ENCODE results near the gene ATXN3. TPM values are rescaled to one million over a fixed set of nuclear protein-coding genes. Genes with fewer than 3 reads are reported as not detected.

Gene ATXN3
- polyA plus RNA-seq (ENCODE audit: insufficient read length in 3 of 3) = 10 to 100 TPM; 27.6 to 37.9 (median 34.6) TPM
- long read RNA-seq, donor 1, full-length matches to known transcripts = 2 of 2 reads
- long read RNA-seq, donor 1, partial matches to known transcripts = 0 of 2 reads
- long read RNA-seq, donor 1, other reads (novel, unspliced or antisense) = 0 of 2 reads
- long read RNA-seq, donor 2, full-length matches to known transcripts = 5 of 5 reads
- long read RNA-seq, donor 2, partial matches to known transcripts = 0 of 5 reads
- long read RNA-seq, donor 2, other reads (novel, unspliced or antisense) = 0 of 5 reads
- long read RNA-seq, donor 3, full-length matches to known transcripts = 4 of 4 reads
- long read RNA-seq, donor 3, partial matches to known transcripts = 0 of 4 reads
- long read RNA-seq, donor 3, other reads (novel, unspliced or antisense) = 0 of 4 reads
- long read RNA-seq, donor 4, full-length matches to known transcripts = 5 of 5 reads
- long read RNA-seq, donor 4, partial matches to known transcripts = 0 of 5 reads
- long read RNA-seq, donor 4, other reads (novel, unspliced or antisense) = 0 of 5 reads
- long read RNA-seq, donor 5 = 0 reads
- long read RNA-seq, donor 6, full-length matches to known transcripts = 3 of 3 reads
- long read RNA-seq, donor 6, partial matches to known transcripts = 0 of 3 reads
- long read RNA-seq, donor 6, other reads (novel, unspliced or antisense) = 0 of 3 reads
- long read RNA-seq, donor 7, partial matches to known transcripts = 0 of 3 reads
- long read RNA-seq, donor 7, other reads (novel, unspliced or antisense) = 0 of 3 reads
- long read RNA-seq, donor 8 = 0 reads
- long read RNA-seq, donor 9, full-length matches to known transcripts = 8 of 8 reads
- long read RNA-seq, donor 9, partial matches to known transcripts = 0 of 8 reads
- long read RNA-seq, donor 9, other reads (novel, unspliced or antisense) = 0 of 8 reads
- long read RNA-seq, donor 10, full-length matches to known transcripts = 6 of 6 reads
- long read RNA-seq, donor 10, partial matches to known transcripts = 0 of 6 reads
- long read RNA-seq, donor 10, other reads (novel, unspliced or antisense) = 0 of 6 reads
- long read RNA-seq, donor 11, full-length matches to known transcripts = 4 of 10 reads
- long read RNA-seq, donor 11, partial matches to known transcripts = 6 of 10 reads
- long read RNA-seq, donor 11, other reads (novel, unspliced or antisense) = 0 of 10 reads
- long read RNA-seq, donor 12, full-length matches to known transcripts = 3 of 9 reads
- long read RNA-seq, donor 12, partial matches to known transcripts = 6 of 9 reads
- long read RNA-seq, donor 12, other reads (novel, unspliced or antisense) = 0 of 9 reads
- long read RNA-seq, donor 13 = 0 reads
- long read RNA-seq, donor 14 = 0 reads
- long read RNA-seq, donor 15, partial matches to known transcripts = 0 of 1 reads
- long read RNA-seq, donor 15, other reads (novel, unspliced or antisense) = 0 of 1 reads
- long read RNA-seq, donor 16, full-length matches to known transcripts = 17 of 76 reads
- long read RNA-seq, donor 16, partial matches to known transcripts = 52 of 76 reads
- long read RNA-seq, donor 16, other reads (novel, unspliced or antisense) = 7 of 76 reads

GRCh38 chr14:92106143-92106926 is at the start of gene ATXN3:
Gene ATXN3, minus strand, starts transcription at chr14:92106582. Its CDS starts 30 bp downstream, at chr14:92106552.
- peak; percentile 83 to 98 (median 95) for DNase-seq (ENCODE audit: extremely low read depth in 1 of 11, low read depth in 9 of 11, low spot score in 4 of 11)

- no peak for DNase-seq (ENCODE audit: extremely low read depth in 1 of 11, low read depth in 9 of 11, low spot score in 4 of 11)
Observed at GRCh38 chr14:92154283-92154942, 48.0 kb upstream of the ATXN3 start.

GRCh38 chr14:92153581-92153980 is 47.2 kb upstream of the ATXN3 start:
- no peak for DNase-seq (ENCODE audit: extremely low read depth in 1 of 11, low read depth in 9 of 11, low spot score in 4 of 11)

GRCh38 chr14:92144708-92145107 is 38.3 kb upstream of the ATXN3 start:
- DNase-seq (ENCODE audit: extremely low read depth in 1 of 11, low read depth in 9 of 11, low spot score in 4 of 11) = no peak

GRCh38 chr14:92143962-92144361 is 37.6 kb upstream of the ATXN3 start:
- DNase-seq (ENCODE audit: extremely low read depth in 1 of 11, low read depth in 9 of 11, low spot score in 4 of 11) = no peak

- DNase-seq (ENCODE audit: extremely low read depth in 1 of 11, low read depth in 9 of 11, low spot score in 4 of 11) = no peak
Observed at GRCh38 chr14:92143309-92143708, 36.9 kb upstream of the ATXN3 start.

- DNase-seq (ENCODE audit: extremely low read depth in 1 of 11, low read depth in 9 of 11, low spot score in 4 of 11) = peak in 5 of 11 donors; percentile 6 to 26 (median 14)
Observed at GRCh38 chr14:92135269-92135668, 28.9 kb upstream of the ATXN3 start.

GRCh38 chr14:92134456-92134855 is 28.1 kb upstream of the ATXN3 start:
- no peak for DNase-seq (ENCODE audit: extremely low read depth in 1 of 11, low read depth in 9 of 11, low spot score in 4 of 11)

- DNase-seq (ENCODE audit: extremely low read depth in 1 of 11, low read depth in 9 of 11, low spot score in 4 of 11) = no peak
Observed at GRCh38 chr14:92122761-92123160, 16.4 kb upstream of the ATXN3 start.

GRCh38 chr14:92122351-92122677 is 15.9 kb upstream of the ATXN3 start:
- DNase-seq (ENCODE audit: extremely low read depth in 1 of 11, low read depth in 9 of 11, low spot score in 4 of 11) = peak in 8 of 11 donors; percentile 15 to 49 (median 40)

GRCh38 chr14:92121670-92122350 is 15.4 kb upstream of the ATXN3 start, which contains the start of the genes CPSF2 and NDUFB1:
Gene CPSF2, plus strand, starts transcription at chr14:92121969. Its CDS starts 9,016 bp downstream, at chr14:92130985.
Gene NDUFB1, minus strand, starts transcription at chr14:92121706. Its CDS starts 4,069 bp downstream, at chr14:92117637.
- peak; percentile 47 to 84 (median 75) for DNase-seq (ENCODE audit: extremely low read depth in 1 of 11, low read depth in 9 of 11, low spot score in 4 of 11)

GRCh38 chr14:92121207-92121669 is 14.9 kb upstream of the ATXN3 start:
- DNase-seq (ENCODE audit: extremely low read depth in 1 of 11, low read depth in 9 of 11, low spot score in 4 of 11) = peak in 7 of 11 donors; percentile 13 to 48 (median 29)

GRCh38 chr14:92109490-92109889 is 3.1 kb upstream of the ATXN3 start:
- DNase-seq (ENCODE audit: extremely low read depth in 1 of 11, low read depth in 9 of 11, low spot score in 4 of 11) = no peak

- DNase-seq (ENCODE audit: extremely low read depth in 1 of 11, low read depth in 9 of 11, low spot score in 4 of 11) = peak in 3 of 11 donors; percentile 8 to 23 (median 23)
Observed at GRCh38 chr14:92108345-92109254, 2.2 kb upstream of the ATXN3 start.

GRCh38 chr14:92105893-92106142 is 564 bp downstream of the ATXN3 start:
- DNase-seq (ENCODE audit: extremely low read depth in 1 of 11, low read depth in 9 of 11, low spot score in 4 of 11) = peak in 6 of 11 donors; percentile 21 to 49 (median 30)
